Measurements from ENCODE around the gene SNRPD3.

SNRPD3 gene

GRCh38 chr22:24510637-24511625, 44.9 kb upstream of the SNRPD3 start:
- H3K4me1 ChIP-seq (ENCODE audit: insufficient read depth, low read length, poor library complexity, severe bottlenecking): peaks cover 46% of the 10 kb centered on the region
- H3K27me3 ChIP-seq (ENCODE audit: insufficient read depth, low read length, poor library complexity, severe bottlenecking): no peaks in the 10 kb centered on the region
- no peaks in the 10 kb centered on the region for H3K9me2 ChIP-seq (replicated peaks; ENCODE audit: low read depth, low read length)
- H3K4me2 ChIP-seq (ENCODE audit: low read depth, low read length, poor library complexity, severe bottlenecking): peak overlapping the region; percentile 66
- peak overlapping the region; percentile 45 for H3K4me3 ChIP-seq (ENCODE audit: low read length, poor library complexity, severe bottlenecking)
- peak overlapping the region; percentile 45 for H3K9ac ChIP-seq (ENCODE audit: low read depth, low read length, poor library complexity, severe bottlenecking)
- no peaks in the 10 kb centered on the region for H3K79me2 ChIP-seq (ENCODE audit: insufficient read depth, low read length)
- no peaks in the 10 kb centered on the region for H4K20me1 ChIP-seq (ENCODE audit: insufficient read depth, low read length, poor library complexity, severe bottlenecking)
- TF ChIP-seq CTCF (conservative IDR thresholded peaks at IDR 0.05; ENCODE audit: low read length) (no peak), EZH2phosphoT487 (IDR thresholded peaks at IDR 0.05; ENCODE audit: borderline replicate concordance) (no peak)
- H3F3A ChIP-seq (ENCODE audit: low read depth): peaks cover 9% of the 10 kb centered on the region; the same call in 1 of the 2 replicates
- H2AFZ ChIP-seq (ENCODE audit: low read length): peak overlapping the region; percentile 51; the same call in 1 of the 2 replicates
- no peaks in the 10 kb centered on the region for H3K9me3 ChIP-seq (ENCODE audit: insufficient read depth, low read depth, low read length)
- H3K36me3 ChIP-seq (ENCODE audit: insufficient read depth, low read length): no peaks in the 10 kb centered on the region

- TF ChIP-seq CTCF (conservative IDR thresholded peaks at IDR 0.05; ENCODE audit: low read length) (no peak), EZH2phosphoT487 (IDR thresholded peaks at IDR 0.05; ENCODE audit: borderline replicate concordance) (no peak)
- H3K4me2 ChIP-seq (ENCODE audit: low read depth, low read length, poor library complexity, severe bottlenecking): peak overlapping the region; percentile 33
- no peaks in the 10 kb centered on the region for H3K27me3 ChIP-seq (ENCODE audit: insufficient read depth, low read length, poor library complexity, severe bottlenecking)
- no peak overlapping the region for H2AFZ ChIP-seq (ENCODE audit: low read length)
- H3K79me2 ChIP-seq (ENCODE audit: insufficient read depth, low read length): no peaks in the 10 kb centered on the region
- H3K9me3 ChIP-seq (ENCODE audit: insufficient read depth, low read depth, low read length): no peaks in the 10 kb centered on the region
- H3F3A ChIP-seq (ENCODE audit: low read depth): peaks cover 9% of the 10 kb centered on the region; the same call in 1 of the 2 replicates
- H3K9ac ChIP-seq (ENCODE audit: low read depth, low read length, poor library complexity, severe bottlenecking): peak overlapping the region; percentile 45
- no peaks in the 10 kb centered on the region for H3K36me3 ChIP-seq (ENCODE audit: insufficient read depth, low read length)
- no peaks in the 10 kb centered on the region for H3K9me2 ChIP-seq (replicated peaks; ENCODE audit: low read depth, low read length)
- peaks cover 40% of the 10 kb centered on the region for H3K4me1 ChIP-seq (ENCODE audit: insufficient read depth, low read length, poor library complexity, severe bottlenecking)
- H3K4me3 ChIP-seq (ENCODE audit: low read length, poor library complexity, severe bottlenecking): no peak overlapping the region
- H4K20me1 ChIP-seq (ENCODE audit: insufficient read depth, low read length, poor library complexity, severe bottlenecking): no peaks in the 10 kb centered on the region
Measured at GRCh38 chr22:24512043-24512442, 43.8 kb upstream of the SNRPD3 start.

- Histone ChIP-seq H3K4me3 (ENCODE audit: low read length, poor library complexity, severe bottlenecking) (no peak overlapping the region), H3K9ac (ENCODE audit: low read depth, low read length, poor library complexity, severe bottlenecking) (no peak overlapping the region), H3K27me3 (ENCODE audit: insufficient read depth, low read length, poor library complexity, severe bottlenecking) (no peaks in the 10 kb centered on the region), H3K9me2 (replicated peaks; ENCODE audit: low read depth, low read length) (no peaks in the 10 kb centered on the region), H3K79me2 (ENCODE audit: insufficient read depth, low read length) (no peaks in the 10 kb centered on the region), H3K4me2 (ENCODE audit: low read depth, low read length, poor library complexity, severe bottlenecking) (no peak overlapping the region), H3K4me1 (ENCODE audit: insufficient read depth, low read length, poor library complexity, severe bottlenecking) (peaks cover 48% of the 10 kb centered on the region), H4K20me1 (ENCODE audit: insufficient read depth, low read length, poor library complexity, severe bottlenecking) (no peaks in the 10 kb centered on the region), H3F3A (ENCODE audit: low read depth) (peaks cover 9% of the 10 kb centered on the region; the same call in 1 of the 2 replicates), H2AFZ (ENCODE audit: low read length) (no peak overlapping the region), H3K9me3 (ENCODE audit: insufficient read depth, low read depth, low read length) (no peaks in the 10 kb centered on the region), H3K36me3 (ENCODE audit: insufficient read depth, low read length) (no peaks in the 10 kb centered on the region)
- TF ChIP-seq EZH2phosphoT487 (IDR thresholded peaks at IDR 0.05; ENCODE audit: borderline replicate concordance) (no peak), CTCF (conservative IDR thresholded peaks at IDR 0.05; ENCODE audit: low read length) (no peak)
Measured at GRCh38 chr22:24513378-24514240, 42.2 kb upstream of the SNRPD3 start.

Data from Loucy (cell line).